Ectodermal cell (in vitro differentiated cells): ENCODE measurements around the gene CARD14.
"Not testable (repeated sequence)": the region's sequence is repeated elsewhere in the genome, so short reads cannot be mapped to it uniquely, and the experiment has no call there.

Experiments
- H3K27ac ChIP-seq: 2 replicates; pipeline ENCODE4 v1.7.0; 2013; ENCODE audit warnings: mild to moderate bottlenecking, low read depth, low read length; ENCODE audit not compliant: insufficient read depth, poor library complexity, severe bottlenecking
- H3K27me3 ChIP-seq: 2 replicates; pipeline ENCODE4 v1.7.0; 2013; ENCODE audit warnings: mild to moderate bottlenecking, low read length; ENCODE audit not compliant: insufficient read depth, control insufficient read depth, poor library complexity, severe bottlenecking
- H3K36me3 ChIP-seq: one replicate; pipeline ENCODE4 v1.7.0; 2013; ENCODE audit warnings: low read length; ENCODE audit not compliant: control insufficient read depth, insufficient read depth
- H3K4me1 ChIP-seq: one replicate; pipeline ENCODE4 v1.7.0; 2013; ENCODE audit warnings: low read length; ENCODE audit not compliant: control insufficient read depth, insufficient read depth
- H3K4me3 ChIP-seq: 2 replicates; pipeline ENCODE4 v1.7.0; 2013; ENCODE audit warnings: low read depth, low read length, control low read depth; ENCODE audit not compliant: insufficient read depth
- H3K9me3 ChIP-seq: 2 replicates; pipeline ENCODE4 v1.7.0; 2013; ENCODE audit warnings: mild to moderate bottlenecking, low read length, moderate library complexity; ENCODE audit not compliant: control insufficient read depth
- WGBS, 2 experiments: methylation state at CpG; one replicate each; pipeline ENCODE4 v1.1.7; 2013; ENCODE audit warnings: missing lambda C conversion rate in 2 of 2; 5-methylcytosine and 5-hydroxymethylcytosine counted together

CARD14 gene

GRCh38 chr17:80195671-80196529 is 26.1 kb downstream of the CARD14 start:
- WGBS, 2 experiments: 68 to 69% methylated on average over 27 of the region's 27 CpGs
- Histone ChIP-seq H3K36me3 (no peaks in the 10 kb centered on the region), H3K27ac (no peak overlapping the region), H3K4me1 (peaks cover 14% of the 10 kb centered on the region), H3K4me3 (no peak overlapping the region), H3K9me3 (no peaks in the 10 kb centered on the region), H3K27me3 (no peaks in the 10 kb centered on the region)

GRCh38 chr17:80196652-80197051 is 26.8 kb downstream of the CARD14 start:
- no peaks in the 10 kb centered on the region for H3K27me3 ChIP-seq
- H3K27ac ChIP-seq: no peak overlapping the region
- WGBS, 2 experiments: 93 to 95% methylated on average over 7 of the region's 7 CpGs
- no peaks in the 10 kb centered on the region for H3K9me3 ChIP-seq
- peaks cover 10% of the 10 kb centered on the region for H3K4me1 ChIP-seq
- no peak overlapping the region for H3K4me3 ChIP-seq
- no peaks in the 10 kb centered on the region for H3K36me3 ChIP-seq

GRCh38 chr17:80198144-80198661 is 28.4 kb downstream of the CARD14 start:
- no peaks in the 10 kb centered on the region for H3K4me1 ChIP-seq
- H3K9me3 ChIP-seq: no peaks in the 10 kb centered on the region
- H3K36me3 ChIP-seq: no peaks in the 10 kb centered on the region
- H3K4me3 ChIP-seq: no peak overlapping the region
- H3K27me3 ChIP-seq: no peaks in the 10 kb centered on the region
- 86 to 88% methylated on average over 27 of the region's 27 CpGs for WGBS, 2 experiments
- no peak overlapping the region for H3K27ac ChIP-seq

GRCh38 chr17:80199295-80199694 is 29.5 kb downstream of the CARD14 start:
- WGBS, 2 experiments: 88 to 94% methylated on average over 5 to 6 of the region's 6 CpGs
- not testable (repeated sequence) for H3K9me3 ChIP-seq, H3K36me3 ChIP-seq, H3K4me3 ChIP-seq, H3K27ac ChIP-seq, H3K4me1 ChIP-seq, H3K27me3 ChIP-seq

- Histone ChIP-seq H3K27ac (no peak overlapping the region), H3K36me3 (no peaks in the 10 kb centered on the region)
- 92 to 95% methylated on average over 15 of the region's 15 CpGs for WGBS, 2 experiments
These were observed 31.6 kb downstream of the CARD14 start for GRCh38 chr17:80201446-80201845.

GRCh38 chr17:80202197-80202596 is 32.4 kb downstream of the CARD14 start:
- Histone ChIP-seq H3K36me3 (no peaks in the 10 kb centered on the region), H3K27ac (no peak overlapping the region), H3K4me3 (no peak overlapping the region), H3K4me1 (no peaks in the 10 kb centered on the region), H3K27me3 (no peaks in the 10 kb centered on the region), H3K9me3 (no peaks in the 10 kb centered on the region)
- 95 to 96% methylated on average over 17 of the region's 17 CpGs for WGBS, 2 experiments

More at GRCh38 chr17:80201446-80201845, 31.6 kb downstream of the CARD14 start:
- Histone ChIP-seq H3K4me1 (no peaks in the 10 kb centered on the region), H3K9me3 (no peaks in the 10 kb centered on the region), H3K27me3 (no peaks in the 10 kb centered on the region), H3K4me3 (no peak overlapping the region)

GRCh38 chr17:80203471-80203963 is 33.7 kb downstream of the CARD14 start:
- H3K4me3 ChIP-seq: no peak overlapping the region
- H3K9me3 ChIP-seq: no peaks in the 10 kb centered on the region
- no peaks in the 10 kb centered on the region for H3K4me1 ChIP-seq
- 91% methylated on average over 11 of the region's 11 CpGs for WGBS, 2 experiments
- no peak overlapping the region for H3K27ac ChIP-seq
- H3K36me3 ChIP-seq: no peaks in the 10 kb centered on the region
- no peaks in the 10 kb centered on the region for H3K27me3 ChIP-seq

- no peak overlapping the region for H3K4me3 ChIP-seq
- no peaks in the 10 kb centered on the region for H3K4me1 ChIP-seq
- H3K9me3 ChIP-seq: no peaks in the 10 kb centered on the region
- H3K27ac ChIP-seq: no peak overlapping the region
- H3K27me3 ChIP-seq: no peaks in the 10 kb centered on the region
- 79 to 85% methylated on average over 19 of the region's 19 CpGs for WGBS, 2 experiments
- H3K36me3 ChIP-seq: no peaks in the 10 kb centered on the region
These were observed 35.0 kb downstream of the CARD14 start for GRCh38 chr17:80204626-80205468.

- H3K27ac ChIP-seq: no peak overlapping the region
- 91 to 92% methylated on average over 13 of the region's 13 CpGs for WGBS, 2 experiments
- H3K27me3 ChIP-seq: no peaks in the 10 kb centered on the region
- H3K36me3 ChIP-seq: no peaks in the 10 kb centered on the region
- no peaks in the 10 kb centered on the region for H3K9me3 ChIP-seq
- H3K4me1 ChIP-seq: no peaks in the 10 kb centered on the region
- no peak overlapping the region for H3K4me3 ChIP-seq
These were observed 36.0 kb downstream of the CARD14 start for GRCh38 chr17:80205811-80206210.

GRCh38 chr17:80208050-80208449 is 38.2 kb downstream of the CARD14 start:
- no peaks in the 10 kb centered on the region for H3K27me3 ChIP-seq
- 95% methylated on average over 16 of the region's 16 CpGs for WGBS, 2 experiments
- H3K36me3 ChIP-seq: no peaks in the 10 kb centered on the region
- H3K27ac ChIP-seq: no peak overlapping the region
- H3K4me1 ChIP-seq: no peaks in the 10 kb centered on the region
- H3K4me3 ChIP-seq: no peak overlapping the region
- no peaks in the 10 kb centered on the region for H3K9me3 ChIP-seq
